ENCODE results near the gene CRB2.

CRB2 gene

DNA sequence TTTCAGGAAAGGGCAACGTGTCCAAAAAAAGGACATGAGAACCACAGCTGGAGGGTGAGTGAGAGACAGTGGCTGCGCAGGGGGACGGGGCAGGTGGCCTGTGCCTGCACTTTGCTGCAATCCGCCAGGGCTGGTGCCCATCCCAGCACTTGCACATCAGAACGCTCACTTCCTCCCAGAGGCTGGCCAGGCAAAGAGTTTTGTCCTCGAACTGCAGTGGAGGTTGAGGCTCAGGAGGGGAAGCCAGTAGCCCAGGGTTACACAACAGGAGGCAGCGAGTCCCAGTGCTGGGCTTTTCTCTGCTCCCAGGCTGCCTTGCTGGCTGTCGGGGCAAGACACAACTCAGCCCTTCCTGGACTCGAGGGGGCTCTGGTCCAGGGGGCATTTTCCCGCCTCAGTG is 33.1 kb downstream of the CRB2 start:
- Histone ChIP-seq H3K27ac (no peak overlapping the region), H3K36me3 (peaks cover 9% of the 10 kb centered on the region), H3K9me3 (no peaks in the 10 kb centered on the region), H3K27me3 (no peaks in the 10 kb centered on the region), H3K4me1 (ENCODE audit: control insufficient read depth in 1 of 2, insufficient read depth in 1 of 2, low read depth in 1 of 2, low read length in 1 of 2) (peaks cover 23 to 24% of the 10 kb centered on the region in 2 experiments), H3K4me3 (ENCODE audit: low read depth in 1 of 2, low read length in 1 of 2) (no peak overlapping the region)
- TF ChIP-seq, protein P1, sequence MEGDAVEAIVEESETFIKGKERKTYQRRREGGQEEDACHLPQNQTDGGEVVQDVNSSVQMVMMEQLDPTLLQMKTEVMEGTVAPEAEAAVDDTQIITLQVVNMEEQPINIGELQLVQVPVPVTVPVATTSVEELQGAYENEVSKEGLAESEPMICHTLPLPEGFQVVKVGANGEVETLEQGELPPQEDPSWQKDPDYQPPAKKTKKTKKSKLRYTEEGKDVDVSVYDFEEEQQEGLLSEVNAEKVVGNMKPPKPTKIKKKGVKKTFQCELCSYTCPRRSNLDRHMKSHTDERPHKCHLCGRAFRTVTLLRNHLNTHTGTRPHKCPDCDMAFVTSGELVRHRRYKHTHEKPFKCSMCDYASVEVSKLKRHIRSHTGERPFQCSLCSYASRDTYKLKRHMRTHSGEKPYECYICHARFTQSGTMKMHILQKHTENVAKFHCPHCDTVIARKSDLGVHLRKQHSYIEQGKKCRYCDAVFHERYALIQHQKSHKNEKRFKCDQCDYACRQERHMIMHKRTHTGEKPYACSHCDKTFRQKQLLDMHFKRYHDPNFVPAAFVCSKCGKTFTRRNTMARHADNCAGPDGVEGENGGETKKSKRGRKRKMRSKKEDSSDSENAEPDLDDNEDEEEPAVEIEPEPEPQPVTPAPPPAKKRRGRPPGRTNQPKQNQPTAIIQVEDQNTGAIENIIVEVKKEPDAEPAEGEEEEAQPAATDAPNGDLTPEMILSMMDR (IDR thresholded peaks at IDR 0.05), result no peak

DNA sequence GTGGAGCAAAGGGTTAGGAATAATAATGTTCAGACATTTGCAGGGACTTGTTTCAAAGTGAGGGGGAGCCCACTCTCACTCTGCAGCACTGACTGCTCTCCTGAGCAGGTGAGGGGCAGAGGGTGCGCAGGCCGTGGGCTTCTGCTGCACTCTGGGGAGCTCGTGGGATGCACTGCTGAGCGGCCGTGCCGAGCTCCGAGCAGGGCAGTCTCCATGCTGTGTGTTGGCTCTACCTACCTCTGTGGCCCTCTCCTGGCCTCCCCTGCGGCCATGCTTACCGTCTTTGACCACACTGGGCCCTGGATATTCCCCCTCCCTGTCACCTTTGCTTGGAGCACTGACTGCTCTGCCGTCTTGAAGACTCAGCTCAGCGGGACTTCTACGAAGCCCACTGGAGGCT is 33.7 kb downstream of the CRB2 start:
- Histone ChIP-seq H3K4me3 (ENCODE audit: low read depth in 1 of 2, low read length in 1 of 2) (no peak overlapping the region), H3K27ac (no peak overlapping the region), H3K9me3 (no peaks in the 10 kb centered on the region), H3K27me3 (no peaks in the 10 kb centered on the region), H3K4me1 (ENCODE audit: control insufficient read depth in 1 of 2, insufficient read depth in 1 of 2, low read depth in 1 of 2, low read length in 1 of 2) (peaks cover 23 to 24% of the 10 kb centered on the region in 2 experiments), H3K36me3 (peaks cover 10% of the 10 kb centered on the region)
- TF ChIP-seq, protein P1 (IDR thresholded peaks at IDR 0.05), result no peak

DNA sequence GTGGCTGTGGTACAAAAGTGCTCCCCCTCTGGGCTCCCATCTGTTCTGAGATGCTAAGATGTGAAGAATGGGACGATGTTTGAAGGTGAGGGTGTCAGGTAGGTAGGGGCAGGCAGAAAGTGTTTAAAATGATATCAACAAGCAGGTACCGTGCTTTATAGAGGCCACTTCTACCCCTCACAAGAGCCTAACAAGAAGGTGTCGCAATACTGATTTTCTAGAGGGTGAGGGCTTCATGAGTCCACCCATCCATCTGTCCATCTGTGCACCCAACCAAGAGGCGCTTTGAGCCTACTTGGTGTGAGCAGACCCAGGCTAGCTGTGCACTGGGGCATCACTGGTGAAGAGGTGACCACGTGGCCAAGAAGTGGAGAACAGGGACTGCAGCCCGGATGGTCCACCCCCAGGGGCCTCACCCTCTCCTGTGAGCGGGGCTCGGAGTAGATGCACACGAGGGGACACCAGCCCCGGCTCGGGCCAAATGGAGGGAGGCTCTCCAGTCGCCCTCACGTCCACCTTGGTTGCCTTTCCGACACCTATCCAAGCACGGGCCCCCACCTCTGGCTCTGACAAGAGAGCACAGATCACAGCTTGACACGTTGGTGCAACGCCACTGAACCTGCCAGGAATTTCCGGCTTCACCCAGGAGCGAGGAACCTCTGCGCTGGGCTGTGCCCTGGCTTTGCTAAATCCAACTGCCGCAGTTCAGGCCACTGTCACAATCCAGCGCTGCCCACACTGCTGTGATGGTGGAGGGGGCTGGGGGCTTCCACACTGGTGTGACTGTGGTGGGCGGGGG is 34.5 kb downstream of the CRB2 start:
- Histone ChIP-seq H3K27me3 (no peaks in the 10 kb centered on the region), H3K4me3 (ENCODE audit: low read depth in 1 of 2, low read length in 1 of 2) (no peak overlapping the region), H3K36me3 (peaks cover 14% of the 10 kb centered on the region), H3K27ac (no peak overlapping the region), H3K4me1 (ENCODE audit: control insufficient read depth in 1 of 2, insufficient read depth in 1 of 2, low read depth in 1 of 2, low read length in 1 of 2) (peaks cover 23 to 24% of the 10 kb centered on the region in 2 experiments), H3K9me3 (no peaks in the 10 kb centered on the region)
- TF ChIP-seq, protein P1 (IDR thresholded peaks at IDR 0.05), result no peak

DNA sequence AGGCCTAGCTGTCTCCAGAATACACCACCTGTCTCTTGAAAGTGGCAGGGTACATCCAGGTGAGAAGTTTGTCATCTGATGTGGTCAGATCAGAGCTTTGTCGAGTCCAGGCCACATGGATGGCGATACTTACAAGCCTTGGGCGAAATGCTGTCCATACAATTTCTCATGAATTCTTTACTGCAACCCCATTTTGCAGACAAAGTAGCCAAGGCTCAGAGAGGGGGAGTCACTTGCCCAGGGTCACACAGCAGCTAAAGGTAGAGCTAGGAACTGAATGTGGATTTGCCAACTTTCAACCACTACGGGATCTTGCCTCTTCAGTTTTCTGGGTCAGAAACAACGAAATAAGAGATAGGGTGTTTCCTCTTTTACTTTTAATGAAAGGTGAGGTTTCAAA is 35.2 kb downstream of the CRB2 start:
- H3K36me3 ChIP-seq, result peaks cover 21% of the 10 kb centered on the region
- TF ChIP-seq, protein P1 (IDR thresholded peaks at IDR 0.05), result no peak
- H3K9me3 ChIP-seq, result no peaks in the 10 kb centered on the region

DNA sequence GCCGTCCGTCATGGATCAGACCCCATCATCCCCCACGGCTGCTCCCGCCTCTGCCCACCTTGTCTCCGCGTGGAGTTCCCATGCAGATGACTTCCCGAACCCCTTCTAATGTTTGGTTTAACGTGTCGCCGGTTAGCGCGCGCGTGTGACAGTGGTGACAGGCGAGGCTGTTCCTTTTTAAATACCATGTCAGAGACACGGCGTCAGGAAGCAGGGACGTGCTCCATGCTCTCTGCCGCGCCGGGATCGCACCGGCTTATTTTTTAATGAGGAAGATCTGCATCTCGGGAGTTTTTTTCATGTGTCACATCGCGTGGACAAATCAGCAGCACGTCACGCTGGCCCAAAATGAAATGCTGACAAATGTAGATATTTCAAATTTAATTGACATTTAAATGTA is 35.9 kb downstream of the CRB2 start:
- H3K27ac ChIP-seq, result no peak overlapping the region
- TF ChIP-seq, protein P1 (IDR thresholded peaks at IDR 0.05), result no peak
- H3K4me3 ChIP-seq (ENCODE audit: low read depth in 1 of 2, low read length in 1 of 2), result no peak overlapping the region
- H3K4me1 ChIP-seq (ENCODE audit: control insufficient read depth in 1 of 2, insufficient read depth in 1 of 2, low read depth in 1 of 2, low read length in 1 of 2), result peaks cover 23 to 24% of the 10 kb centered on the region in 2 experiments
- H3K36me3 ChIP-seq, result peaks cover 26% of the 10 kb centered on the region
- no peaks in the 10 kb centered on the region for H3K27me3 ChIP-seq
- H3K9me3 ChIP-seq, result no peaks in the 10 kb centered on the region

More for the DNA sequence above, 35.2 kb downstream of the CRB2 start:
- H3K27me3 ChIP-seq, result no peaks in the 10 kb centered on the region
- peaks cover 23 to 24% of the 10 kb centered on the region in 2 experiments for H3K4me1 ChIP-seq (ENCODE audit: control insufficient read depth in 1 of 2, insufficient read depth in 1 of 2, low read depth in 1 of 2, low read length in 1 of 2)
- no peak overlapping the region for H3K27ac ChIP-seq
- H3K4me3 ChIP-seq (ENCODE audit: low read depth in 1 of 2, low read length in 1 of 2), result no peak overlapping the region

Data from neutrophil (primary cell).